Stimulated activated naive CD4-positive, alpha-beta T cell (primary cell): ENCODE measurements around the gene PC.
"Not testable (repeated sequence)": the region's sequence is repeated elsewhere in the genome, so short reads cannot be mapped to it uniquely, and the experiment has no call there.

Experiments
- DNase-seq, 6 experiments: peaks; one replicate each; lab custom pipeline; 2025; lab: John Stamatoyannopoulos, UW

PC gene

DNA sequence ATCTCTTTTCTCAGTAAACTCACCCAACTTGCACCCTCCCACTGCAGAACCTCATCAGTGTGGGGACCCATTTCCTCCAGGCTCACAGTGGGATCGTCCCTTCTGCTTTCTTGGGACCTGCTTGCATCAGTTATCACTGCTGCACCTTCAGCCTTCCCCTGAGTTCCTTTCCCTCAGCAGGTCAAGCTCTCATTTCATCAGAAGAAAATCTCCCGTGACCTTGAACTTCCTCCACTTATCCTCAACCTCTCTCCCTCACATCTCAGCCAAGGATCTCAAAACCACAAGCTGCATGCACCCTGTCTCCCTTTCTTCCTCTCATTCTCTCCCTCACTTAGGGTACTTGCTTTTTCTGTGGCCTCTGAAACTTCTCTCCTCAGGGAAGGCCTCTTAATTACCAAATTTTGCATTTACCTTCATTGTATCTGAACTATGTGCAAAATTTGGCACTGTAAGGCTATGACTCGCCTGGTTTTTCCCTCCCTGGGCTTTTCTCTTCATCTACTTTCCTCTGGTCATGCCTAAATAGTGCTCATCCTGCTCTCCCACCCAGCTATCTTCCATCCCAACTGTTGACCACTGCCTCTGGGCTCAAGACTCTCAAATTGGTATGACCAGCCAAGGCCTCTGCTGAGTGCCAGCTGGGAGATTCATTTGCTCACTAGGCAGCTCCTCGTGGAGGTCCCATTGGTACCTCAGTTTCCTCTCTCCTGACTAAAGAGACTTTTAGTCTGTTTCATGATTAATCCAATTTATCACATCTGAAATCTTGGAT, 117.7 kb downstream of the PC start:
- no peak for DNase-seq

DNA sequence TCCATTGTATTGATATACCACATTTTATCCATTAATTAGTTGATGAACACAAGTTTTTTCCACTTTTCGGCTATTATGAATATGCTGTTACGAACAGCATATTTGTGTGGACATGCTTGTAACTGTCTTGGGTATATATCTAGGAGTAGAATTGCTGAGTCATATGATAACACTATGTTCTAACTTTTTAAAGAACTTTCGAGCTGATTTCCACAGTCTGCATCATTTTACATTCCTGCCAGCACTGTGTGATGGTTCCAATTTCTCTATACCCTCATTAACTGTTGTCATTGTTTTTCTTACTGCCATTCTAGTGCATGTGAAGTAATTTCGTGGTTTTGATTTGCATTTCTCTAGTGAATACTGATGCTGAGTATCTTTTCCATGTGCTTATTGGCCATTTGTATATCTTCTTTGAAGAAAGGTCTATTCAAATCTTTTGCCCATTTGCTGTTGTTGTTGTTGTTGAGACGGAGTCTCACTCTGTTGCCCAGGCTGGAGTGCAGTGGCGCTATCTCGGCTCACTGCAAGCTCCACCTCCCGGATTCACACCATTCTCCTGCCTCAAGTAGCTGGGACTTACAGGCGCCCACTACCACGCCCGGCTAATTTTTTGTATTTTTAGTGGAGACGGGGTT, 122.3 kb downstream of the PC start:
- DNase-seq = no peak

DNA sequence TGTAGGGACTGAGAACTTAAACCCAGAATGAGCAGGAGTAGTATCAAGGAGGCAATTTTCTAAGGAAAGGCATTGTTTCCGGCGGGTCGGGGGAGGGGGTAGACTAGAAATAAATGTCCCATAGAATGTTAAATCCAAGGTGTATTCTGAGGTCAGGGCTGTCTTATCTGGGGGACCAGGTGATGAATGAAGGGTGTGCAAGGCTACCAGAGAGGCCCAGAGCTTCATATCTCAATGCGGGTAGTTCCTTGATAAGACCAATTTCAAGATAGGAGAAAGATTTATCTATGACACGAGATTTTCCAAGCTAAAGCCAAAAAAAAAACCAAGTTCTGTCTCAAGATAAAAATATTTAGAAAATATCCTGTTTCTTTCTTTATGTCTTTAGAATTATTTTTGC, 123.2 kb downstream of the PC start:
- no peak for DNase-seq

DNA sequence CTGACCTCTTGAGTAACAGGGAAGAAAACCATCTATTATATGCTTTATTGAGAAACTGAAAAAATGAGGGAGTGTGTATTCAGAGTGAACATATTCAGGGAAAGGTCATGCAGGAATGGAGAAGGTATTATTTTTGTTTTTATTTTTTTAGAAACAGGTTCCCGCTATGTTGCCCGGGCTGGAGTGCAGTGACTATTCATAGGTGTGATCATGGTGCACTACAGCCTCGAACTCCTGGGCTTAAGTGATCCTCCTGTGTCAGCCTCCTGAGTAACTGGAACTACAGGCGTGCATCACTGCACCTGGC, 123.7 kb downstream of the PC start:
- DNase-seq = no peak

DNA sequence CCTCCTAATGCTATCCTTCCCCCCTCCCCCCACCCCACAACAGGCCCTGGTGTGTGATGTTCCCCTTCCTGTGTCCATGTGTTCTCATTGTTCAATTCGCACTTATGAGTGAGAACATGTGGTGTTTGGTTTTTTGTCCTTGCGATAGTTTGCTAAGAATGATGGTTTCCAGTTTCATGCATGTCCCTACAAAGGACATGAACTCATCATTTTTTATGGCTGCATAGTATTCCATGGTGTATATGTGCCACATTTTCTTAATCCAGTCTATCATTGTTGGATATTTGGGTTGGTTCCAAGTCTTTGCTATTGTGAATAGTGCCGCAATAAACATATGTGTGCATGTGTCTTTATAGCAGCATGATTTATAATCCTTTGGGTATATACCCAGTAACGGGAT, 133.6 kb downstream of the PC start:
- DNase-seq = not testable (repeated sequence)

DNA sequence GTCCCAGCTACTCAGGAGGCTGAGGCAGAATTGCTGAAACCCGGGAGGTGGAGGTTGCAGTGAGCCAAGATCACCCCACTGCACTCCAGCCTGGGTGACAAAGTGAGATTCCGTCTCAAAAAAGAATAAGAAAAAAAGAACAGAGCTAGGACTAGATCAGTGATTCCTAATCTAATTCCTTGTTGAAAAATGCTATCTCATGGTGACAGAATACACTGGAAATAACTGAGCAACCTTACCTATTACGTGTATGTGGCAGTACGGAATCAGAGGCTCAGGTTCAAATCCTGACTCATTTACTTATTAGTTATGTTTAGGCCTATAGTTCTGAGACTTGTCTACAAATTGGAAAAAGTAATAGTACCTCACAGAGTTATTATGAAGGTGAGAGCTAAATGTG, 134.5 kb downstream of the PC start:
- DNase-seq = no peak

DNA sequence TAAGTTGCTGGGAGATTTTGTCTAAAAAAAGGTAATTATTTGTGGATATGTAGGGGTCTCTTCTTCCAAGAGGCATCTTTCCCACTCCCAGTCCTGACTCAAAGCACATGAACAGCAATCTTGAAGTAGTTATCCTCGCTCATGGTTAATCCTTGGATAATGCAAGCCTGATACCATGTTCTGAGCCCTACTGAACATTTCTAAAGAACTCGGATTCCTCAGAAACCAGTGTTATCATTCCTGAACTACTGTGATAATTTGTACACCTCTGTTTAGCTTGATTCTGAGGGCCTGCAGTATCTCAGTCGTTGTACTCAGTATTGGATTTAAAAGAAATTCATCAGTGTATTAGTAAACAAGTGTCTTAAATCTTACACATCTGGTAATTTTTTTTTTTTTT, 137.3 kb downstream of the PC start:
- DNase-seq = no peak

DNA sequence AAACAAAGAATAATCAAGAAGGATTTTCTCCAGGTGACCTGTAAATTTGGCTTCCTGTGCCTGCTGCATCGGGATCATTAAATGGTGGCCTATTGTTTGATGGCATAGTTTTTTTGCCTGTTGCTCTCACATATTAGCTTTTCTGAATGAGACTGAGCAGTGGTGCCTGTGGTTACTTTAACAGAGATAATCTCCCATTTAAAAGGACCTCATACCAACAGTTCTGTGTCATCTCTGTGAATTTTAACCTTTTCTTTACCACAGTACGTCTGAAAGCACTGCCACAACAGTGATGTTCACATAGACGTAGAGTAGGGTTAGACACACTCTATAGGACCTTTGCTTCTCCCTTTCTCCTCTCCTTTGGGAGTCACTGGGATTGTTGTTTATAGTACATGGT, 137.8 kb downstream of the PC start:
- DNase-seq = no peak

DNA sequence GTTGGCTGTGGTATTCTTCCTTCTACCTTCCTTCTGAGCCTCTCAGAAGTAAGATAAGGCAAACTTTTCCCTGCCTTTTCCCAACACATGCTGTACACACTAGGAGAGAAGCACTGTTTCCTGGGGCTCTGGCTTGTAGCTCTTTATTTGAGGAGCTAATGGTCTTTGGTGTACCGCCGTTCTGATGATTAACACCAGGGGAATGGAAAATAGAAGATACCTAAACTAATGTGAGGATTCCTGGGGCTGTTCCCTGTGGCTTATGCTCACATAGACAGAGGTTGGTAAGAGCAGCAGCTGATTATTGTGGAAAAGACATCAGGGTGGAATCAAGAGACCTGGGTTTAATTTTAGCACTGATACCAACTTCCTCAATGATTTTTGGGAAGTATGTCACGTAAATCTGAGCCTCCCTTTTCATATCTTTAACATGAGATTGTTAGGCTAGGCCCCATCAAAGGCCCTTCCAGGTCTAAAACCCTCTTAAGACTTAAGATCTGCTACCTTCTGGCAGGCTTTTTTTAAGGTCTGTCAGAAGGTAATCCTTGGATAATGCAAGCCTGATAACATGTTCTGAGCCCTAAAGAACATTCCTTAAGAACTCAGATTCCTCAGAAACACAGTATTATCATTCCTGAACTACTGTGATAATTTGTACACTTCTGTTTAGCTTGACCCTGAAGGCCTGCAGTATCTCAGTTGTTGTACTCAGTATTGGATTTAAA, 139.8 kb downstream of the PC start:
- DNase-seq = no peak

DNA sequence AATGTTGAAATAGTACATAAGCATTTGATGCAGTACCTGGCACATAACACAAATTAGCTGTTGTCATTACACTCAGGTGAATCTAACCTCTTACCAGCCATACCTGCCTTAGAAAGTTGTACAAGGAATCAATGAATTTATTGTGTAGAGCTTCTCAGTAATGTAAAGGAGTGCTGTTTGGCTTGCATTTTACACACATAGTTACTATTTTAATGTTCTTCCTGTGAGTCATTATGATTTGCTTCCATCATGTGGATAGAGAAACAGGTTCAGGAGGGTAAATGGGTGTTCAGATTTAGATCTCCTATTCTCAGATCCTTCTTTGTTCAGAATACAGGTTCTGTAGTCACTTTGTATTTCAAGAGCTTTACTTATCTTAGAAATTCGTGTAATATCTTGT, 142.5 kb downstream of the PC start:
- DNase-seq = no peak

DNA sequence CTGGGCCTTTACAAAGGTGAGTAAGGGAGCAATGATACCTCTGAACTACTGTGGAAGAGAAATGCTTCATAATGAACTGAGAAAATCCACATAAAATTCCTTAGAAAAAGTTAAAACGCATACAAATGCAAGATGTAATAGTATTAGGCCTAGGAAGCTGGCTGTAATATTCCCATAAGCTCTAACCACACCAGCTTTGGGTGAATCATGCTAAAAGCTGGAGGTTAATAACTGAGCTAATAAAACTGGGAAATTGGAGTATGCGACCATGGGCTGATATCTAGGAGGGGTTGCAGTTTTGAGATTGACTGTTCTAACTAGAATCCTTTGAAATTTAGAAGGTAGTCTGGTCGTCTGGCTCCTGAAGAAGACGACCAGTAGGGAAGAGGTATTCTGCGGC, 143.5 kb downstream of the PC start:
- DNase-seq = no peak

DNA sequence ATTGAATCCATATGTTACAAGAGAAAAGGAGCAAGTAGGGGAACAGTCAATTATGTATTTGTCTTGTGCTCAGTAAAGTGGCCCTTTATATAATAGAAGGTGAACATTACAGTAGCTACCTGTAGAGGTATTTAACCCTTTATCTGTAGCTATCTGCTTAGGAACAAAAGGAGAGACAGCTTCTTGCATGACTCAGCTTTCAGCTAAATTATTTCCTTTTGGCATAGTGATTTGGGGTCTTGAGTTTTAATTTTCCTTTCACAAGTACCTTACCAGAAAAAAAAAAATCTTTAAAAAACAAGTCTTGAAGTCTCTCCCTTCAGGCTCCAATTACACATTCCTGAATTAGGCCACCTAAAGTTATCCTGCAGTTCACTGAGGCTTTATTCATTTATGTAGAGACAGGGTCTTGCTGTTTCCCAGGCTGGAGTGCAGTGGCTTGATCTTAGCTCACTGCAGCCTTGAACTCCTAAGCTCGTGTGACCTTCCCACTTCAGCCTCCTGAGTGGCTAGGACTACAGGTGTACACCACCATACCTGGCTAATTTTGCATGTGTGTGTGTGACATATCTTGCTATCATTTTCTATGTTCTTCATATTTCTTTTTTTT, 147.5 kb downstream of the PC start:
- DNase-seq = no peak

DNA sequence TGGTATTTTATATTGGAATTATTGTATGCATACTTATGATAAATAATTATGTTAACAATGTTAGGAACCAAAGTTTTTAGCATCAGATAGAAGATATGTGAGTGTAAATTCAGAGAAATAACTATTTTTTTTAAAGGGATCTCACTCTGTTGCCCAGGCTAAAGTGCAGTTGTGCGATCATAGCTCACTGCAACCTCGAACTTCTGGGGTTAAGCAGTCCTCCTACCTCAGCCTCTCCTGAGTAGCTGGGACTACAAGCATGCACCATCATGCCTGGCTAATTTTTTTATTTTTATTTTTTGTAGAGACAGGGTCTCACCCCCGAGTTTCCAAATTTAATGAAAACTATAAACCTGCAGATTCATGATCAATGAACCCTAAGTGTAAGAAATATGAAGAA, 148.6 kb downstream of the PC start:
- no peak for DNase-seq

DNA sequence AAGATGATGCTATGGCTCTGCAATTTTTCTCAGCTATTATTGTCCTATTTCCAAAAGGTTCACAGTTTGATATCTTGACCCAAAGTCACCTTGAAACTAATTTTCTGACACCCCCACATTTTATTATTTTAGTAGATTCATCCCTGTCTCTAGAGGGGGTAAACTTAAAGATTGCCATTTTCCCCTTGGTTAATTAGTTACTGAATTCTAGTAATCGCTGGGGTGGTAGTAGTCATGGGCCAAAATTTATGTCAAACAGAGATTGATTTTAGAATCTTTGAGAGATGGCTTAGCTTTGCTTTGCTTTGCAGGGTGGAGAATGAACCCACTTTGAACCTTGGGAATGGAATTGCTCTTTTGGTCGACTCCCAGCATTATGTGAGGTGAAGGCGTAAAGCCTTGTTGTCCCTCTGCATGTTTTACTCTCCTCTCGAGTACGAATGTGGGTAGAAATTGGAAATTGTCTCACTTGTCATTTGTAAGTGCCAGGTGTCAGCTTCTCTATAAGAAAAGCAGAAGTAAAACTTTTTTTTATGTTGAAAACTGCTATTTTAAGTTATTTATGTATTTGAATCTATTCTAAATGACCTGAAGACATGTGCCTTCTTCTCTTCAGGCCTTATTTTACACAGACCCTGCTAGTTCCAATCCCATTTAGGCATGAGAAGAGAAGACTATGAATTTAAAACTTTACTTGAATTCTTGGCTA, 157.3 kb downstream of the PC start:
- DNase-seq = no peak

DNA sequence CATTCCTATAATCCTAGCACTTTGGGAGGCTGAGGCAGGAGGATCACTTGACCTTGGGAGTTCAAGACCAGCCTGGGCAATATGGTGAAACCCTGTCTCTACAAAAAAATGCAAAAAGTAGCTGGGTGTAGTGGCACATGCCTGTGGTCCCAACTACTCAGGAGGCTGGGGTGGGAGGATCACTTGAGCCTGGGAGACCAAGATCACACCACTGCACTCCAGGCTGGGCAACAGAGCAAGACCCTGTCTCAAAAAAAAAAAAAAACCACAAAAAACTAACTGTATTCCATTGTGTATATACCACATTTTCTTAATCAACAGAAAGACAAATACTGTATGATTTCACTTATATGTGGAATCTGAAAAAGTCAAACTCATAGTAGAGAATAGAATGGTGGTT, 158.4 kb downstream of the PC start:
- DNase-seq = not testable (repeated sequence)
